Panc1 (cell line): ENCODE measurements around the gene ZFP36L2.

Source experiments
- CTCF ChIP-seq: fragments of 450-650 bp; IDR thresholded peaks from 2 replicates; pipeline ENCODE4 v1.5.1; 2017; ENCODE audit warnings: mild to moderate bottlenecking
- POLR2AphosphoS5 ChIP-seq: IDR thresholded peaks from 2 replicates; pipeline ENCODE4 v1.6.1; 2012; ENCODE audit warnings: mild to moderate bottlenecking, low read depth, low read length, moderate library complexity
- REST ChIP-seq, 2 experiments: IDR thresholded peaks; 2 replicates each; pipeline ENCODE4 v1.6.1; 2011 to 2012; ENCODE audit warnings: low read depth in 2 of 2, control low read depth in 1 of 2, low read length in 1 of 2, mild to moderate bottlenecking in 1 of 2, moderate library complexity in 1 of 2; ENCODE audit not compliant: insufficient read depth in 1 of 2
- SIN3A ChIP-seq: IDR thresholded peaks from 2 replicates; pipeline ENCODE4 v1.6.1; 2012; ENCODE audit warnings: low read depth, mild to moderate bottlenecking, low read length, moderate library complexity, borderline replicate concordance; ENCODE audit not compliant: insufficient read depth

GRCh38 chr2:43220760-43221123 lies 5.7 kb downstream of the ZFP36L2 start:
- TF ChIP-seq CTCF (no peak), POLR2AphosphoS5 (no peak), REST (IDR thresholded peaks at IDR 0.05; ENCODE audit: insufficient read depth in 1 of 2, low read depth in 2 of 2, low read length in 1 of 2) (no peak), SIN3A (no peak)
